Measurements from ENCODE around the gene HYAL1.
"Not testable (repeated sequence)": the region's sequence is repeated elsewhere in the genome, so short reads cannot be mapped to it uniquely, and the experiment has no call there.

HYAL1 gene

GRCh38 chr3:50294089-50294488 is 9.3 kb downstream of the HYAL1 start:
- DNase-seq (ENCODE audit: low spot score) = no peak

- DNase-seq (ENCODE audit: low spot score) = no peak
Measured at GRCh38 chr3:50293079-50293801, 10.1 kb downstream of the HYAL1 start.

DNA sequence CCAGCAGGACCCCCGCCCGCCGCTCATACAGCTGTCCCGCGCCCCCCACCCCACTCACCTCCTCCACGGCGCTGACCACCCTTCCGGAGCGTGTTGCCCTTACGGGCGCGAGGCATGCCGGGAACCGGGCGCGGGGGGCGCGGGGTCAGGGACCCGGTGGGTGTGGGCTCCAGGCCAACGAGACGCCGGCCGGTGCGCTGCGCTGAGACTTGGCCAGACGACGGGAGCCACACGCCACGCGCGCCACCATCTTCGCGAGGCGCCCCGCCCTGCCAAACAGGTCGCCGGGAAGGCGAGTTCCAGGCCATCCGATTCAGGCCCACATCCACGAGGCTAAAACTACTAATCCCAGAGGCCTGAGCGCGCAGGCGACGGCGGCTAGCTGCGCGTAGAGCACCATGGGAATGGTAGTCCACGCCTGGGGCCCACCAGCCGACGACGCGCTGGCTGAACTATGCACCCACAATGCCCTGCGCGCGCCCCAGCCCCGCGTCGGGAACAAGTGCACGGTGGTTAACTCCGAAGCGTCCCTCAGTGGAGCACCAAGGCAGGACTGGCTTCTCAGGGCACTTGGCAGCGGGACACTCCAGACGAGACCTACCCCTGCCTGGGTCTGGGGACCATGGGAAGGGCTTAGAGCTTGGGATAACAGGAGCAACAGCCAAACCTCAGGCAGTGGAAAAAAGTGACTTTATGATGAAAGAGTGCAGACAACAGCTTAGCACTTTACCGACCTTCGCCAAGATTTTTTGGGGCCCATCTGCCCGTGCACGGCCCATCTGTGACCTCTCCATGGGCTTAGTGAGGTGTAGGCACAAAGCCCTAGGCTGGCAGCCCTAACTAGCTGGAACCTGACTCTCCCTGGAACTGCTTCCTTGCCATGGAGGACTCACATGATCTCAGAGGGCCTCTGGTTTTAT is 11.0 kb downstream of the HYAL1 start, which contains the start of gene IFRD2:
Gene IFRD2 (minus strand): TSS at position 271 of the 920 bp plus-strand sequence. CDS start 155 bp downstream, at position 116.
- DNase-seq (ENCODE audit: low spot score) = peak; percentile 97

DNA sequence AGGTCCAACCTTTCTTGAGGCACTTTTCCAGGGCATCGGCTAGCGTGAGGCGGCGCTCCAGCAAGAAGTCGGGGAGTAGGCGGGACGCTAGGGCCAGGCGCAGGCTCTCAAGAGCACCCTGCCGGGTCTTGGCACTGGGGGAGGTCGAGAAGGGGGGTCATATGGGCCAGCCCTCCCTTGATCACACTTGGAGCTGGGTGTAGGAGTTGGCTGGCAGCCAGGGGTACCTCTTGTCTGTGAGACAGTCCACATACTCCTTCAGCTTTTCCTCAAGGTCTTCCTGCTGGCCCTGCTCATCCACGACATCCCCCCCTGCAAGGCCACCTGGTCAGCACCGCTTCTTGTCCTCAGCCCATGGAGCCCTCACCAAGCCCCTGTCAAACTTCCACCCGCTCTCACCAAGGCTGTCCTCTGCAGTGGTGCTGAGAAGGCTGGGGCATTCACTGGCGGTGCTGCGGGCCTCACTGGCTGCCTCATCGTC is 13.2 kb downstream of the HYAL1 start:
- no peak for DNase-seq (ENCODE audit: low spot score)

- DNase-seq (ENCODE audit: low spot score) = no peak
Measured at GRCh38 chr3:50289130-50289529, 14.2 kb downstream of the HYAL1 start.

GRCh38 chr3:50288387-50289007 is 14.9 kb downstream of the HYAL1 start:
- DNase-seq (ENCODE audit: low spot score) = no peak

DNA sequence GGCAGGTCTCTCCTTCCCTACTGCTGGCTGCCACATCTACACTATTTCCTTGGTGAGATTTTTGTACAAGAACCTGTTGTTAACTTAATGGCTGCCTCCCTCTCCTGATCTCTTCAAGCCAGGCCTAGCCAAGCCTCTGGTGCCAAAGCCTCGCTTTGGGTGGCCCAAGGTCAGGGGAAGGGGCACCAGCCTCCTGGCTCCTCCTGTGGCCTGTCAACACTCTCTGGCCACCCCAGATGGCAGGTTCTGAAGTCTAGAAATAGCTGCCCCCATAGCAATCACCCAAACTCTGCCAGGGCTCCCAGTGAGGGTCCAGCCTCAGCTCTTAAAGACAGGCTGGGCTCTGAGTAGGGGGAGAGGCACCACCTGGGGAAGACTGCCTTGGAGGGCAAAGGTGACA is 16.1 kb downstream of the HYAL1 start:
- no peak for DNase-seq (ENCODE audit: low spot score)

DNA sequence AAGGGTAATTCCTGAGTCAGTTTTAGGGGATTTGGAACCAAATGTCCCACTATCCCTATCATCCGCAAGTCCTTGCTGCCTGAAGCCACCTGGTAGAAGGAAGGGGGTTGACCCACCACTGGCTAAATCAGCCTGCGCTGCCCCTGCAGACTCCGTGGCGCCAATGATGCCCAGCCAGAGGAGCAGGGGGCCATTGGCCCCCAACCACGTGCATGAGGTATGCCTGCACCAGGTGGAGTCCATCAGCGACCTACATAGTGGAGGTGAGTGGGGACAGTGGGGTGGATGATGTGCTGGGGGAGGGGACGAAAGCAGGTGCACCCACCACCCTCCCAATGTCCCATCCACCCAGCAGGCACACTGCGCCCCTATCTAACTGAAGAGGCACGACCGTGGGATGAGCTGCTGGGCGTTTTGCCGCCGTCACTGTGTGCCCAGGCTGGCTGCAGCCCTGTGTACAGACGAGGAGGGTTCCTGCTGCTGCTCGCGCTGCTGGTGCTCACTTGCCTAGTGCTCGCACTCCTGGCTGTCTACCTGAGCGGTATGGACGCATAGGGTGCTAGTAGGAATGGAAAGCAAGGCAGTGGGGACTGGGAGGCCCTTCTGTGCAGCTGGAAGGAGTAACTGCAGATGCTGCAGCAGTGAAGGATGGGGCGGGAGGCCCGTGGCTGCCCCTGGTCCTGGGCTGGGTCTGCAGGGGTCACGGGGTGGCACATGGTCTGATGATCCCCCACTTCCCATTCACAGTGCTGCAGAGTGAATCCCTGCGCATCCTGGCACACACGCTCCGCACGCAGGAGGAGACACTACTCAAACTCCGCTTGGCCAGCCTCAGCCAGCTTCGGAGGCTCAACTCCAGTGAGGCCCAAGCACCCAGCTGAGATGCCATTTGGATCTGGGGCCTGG is 16.8 kb downstream of the HYAL1 start:
- no peak for DNase-seq (ENCODE audit: low spot score)

DNA sequence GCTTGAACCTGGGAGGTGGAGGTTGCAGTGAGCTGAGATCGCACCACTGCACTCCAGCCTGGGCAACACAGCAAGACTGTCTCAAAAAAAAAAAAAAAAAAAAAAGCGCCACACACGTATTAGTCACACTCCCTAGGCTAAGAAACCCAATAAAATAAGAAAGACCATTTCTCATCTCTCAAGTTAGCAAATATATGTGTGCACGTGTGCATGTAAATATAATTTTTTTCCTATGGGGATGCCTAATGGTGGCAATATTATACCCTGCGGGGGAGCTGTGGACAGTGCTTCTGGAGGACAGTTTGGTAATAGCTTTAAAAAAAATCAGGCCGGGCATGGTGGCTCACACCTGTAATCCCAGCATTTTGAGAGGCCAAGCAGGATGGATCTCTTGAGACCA is 19.3 kb downstream of the HYAL1 start:
- not testable (repeated sequence) for DNase-seq (ENCODE audit: low spot score)

DNA sequence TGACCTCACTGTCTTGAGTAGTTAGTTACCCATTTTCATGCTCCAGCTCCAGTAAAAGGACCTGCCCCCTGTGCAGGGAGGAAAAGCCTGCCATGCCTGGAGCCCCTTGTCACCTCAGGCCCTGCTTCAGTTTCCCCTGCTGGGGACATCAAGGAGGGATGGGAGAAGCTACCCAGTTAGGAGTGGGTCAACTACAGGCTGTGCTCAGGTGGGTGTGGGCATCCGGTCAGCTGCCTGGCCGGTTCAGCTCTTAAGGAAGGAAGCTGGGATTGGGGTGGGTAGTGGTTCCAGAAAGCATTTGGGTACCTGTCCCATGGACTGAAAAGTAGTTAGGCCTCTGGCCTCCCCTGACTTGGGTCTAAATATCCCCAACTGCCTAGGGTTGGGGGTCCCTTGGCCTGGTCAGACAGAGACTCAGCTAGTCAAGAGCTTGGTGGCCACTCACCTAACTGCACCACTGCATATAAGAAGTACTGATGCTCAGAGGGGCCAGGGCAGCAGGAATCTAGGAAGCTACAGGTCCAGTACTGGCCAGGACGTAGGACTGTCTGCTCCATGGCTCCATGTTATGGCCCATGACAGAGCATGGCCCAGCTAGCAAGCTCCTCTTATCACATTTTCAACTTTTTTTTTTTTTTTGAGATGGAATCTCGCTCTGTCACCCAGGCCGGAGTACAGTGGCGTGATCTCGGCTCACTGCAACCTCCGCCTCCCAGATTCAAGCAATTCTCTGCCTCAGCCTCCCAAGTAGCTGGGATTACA is 23.9 kb downstream of the HYAL1 start:
- no peak for DNase-seq (ENCODE audit: low spot score)

DNA sequence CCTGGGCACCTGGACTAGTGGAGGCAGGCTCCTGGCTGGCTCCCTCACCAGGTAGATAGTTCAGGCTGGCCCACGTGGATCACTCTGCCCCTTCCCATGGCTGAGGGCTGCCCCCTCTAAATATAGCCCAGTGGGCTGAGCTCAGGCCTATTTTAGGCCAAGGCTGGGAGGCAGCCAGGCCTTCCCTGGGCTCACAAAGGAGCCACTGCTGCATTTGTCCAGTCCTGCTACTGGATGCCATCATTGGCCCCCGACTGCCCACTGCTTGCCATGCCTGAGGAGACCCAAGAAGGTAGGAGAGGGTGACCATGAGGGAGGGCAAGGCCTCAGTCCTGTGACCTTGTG is 24.5 kb downstream of the HYAL1 start, which contains the start of gene LSMEM2:
Gene LSMEM2 (plus strand): TSS at position 208 of the 345 bp plus-strand sequence. CDS start 27 bp downstream, at position 235.
- no peak for DNase-seq (ENCODE audit: low spot score)

DNA sequence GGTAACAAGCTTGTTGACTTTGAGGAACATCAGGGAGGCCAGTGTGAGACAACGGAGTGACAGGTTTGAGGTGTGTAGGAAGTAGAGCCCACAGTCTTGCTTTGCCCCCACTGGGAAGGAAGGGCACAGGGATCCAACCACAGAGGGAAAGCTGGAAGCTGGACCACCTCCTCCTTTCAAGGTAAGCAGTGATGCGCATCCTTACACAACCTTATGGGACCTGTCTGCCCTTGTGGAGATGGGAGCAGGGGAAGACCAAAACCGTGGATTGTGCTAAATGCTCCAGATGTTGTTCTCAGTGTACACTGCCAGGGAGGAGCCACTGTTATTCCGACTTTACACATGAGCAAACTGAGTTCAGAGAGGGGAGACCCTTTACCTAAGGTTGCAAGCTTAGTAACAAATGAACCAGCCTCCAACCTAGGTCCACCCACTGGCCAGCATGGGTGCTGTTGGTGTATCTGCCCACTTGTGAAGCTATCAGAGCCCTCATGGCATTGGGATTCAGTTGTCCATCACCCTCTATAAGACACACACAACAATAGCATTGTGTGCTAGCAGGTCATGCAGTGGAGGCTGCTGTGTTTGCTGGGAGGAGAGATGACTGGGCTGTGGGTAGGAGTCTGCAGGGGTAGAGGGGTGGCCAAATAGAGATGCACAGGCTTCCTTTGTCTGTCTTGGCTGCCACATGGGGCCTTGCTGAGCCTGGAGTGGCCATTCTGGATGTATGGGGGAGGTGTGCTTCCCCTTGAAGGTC is 25.1 kb downstream of the HYAL1 start:
- peak; percentile 91 for DNase-seq (ENCODE audit: low spot score)

- no peak for DNase-seq (ENCODE audit: low spot score)
Measured at GRCh38 chr3:50276762-50277101, 26.6 kb downstream of the HYAL1 start.

DNA sequence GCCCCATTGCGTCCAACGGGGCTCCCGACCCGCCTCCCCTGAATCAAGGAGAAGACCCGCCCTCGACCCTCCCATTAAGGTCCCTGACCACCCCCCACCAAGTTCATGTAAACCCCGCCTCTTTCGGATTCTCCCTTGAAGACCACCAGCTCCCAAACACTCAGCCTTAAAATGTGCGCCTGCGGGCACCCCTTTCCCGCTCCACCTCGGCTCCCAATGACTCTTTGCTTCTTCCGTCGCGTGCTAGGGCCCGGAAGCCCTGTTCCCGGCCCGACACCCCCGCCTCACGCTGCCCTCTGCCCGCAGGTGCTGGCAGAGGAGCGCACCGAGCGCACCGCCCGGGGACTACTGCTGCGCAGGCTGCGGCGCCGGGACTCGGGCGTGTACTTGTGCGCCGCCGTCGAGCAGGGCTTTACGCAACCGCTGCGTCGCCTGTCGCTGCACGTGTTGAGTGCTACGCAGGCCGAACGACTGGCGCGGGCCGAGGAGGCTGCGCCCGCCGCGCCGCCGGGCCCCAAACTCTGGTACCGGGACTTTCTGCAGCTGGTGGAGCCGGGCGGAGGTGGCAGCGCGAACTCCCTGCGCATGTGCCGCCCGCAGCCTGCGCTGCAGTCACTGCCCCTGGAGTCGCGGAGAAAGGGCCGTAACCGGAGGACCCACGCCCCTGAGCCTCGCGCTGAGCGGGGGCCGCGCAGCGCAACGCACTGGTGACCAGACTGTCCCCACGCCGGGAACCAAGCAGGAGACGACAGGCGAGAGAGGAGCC is 27.2 kb downstream of the HYAL1 start:
- DNase-seq (ENCODE audit: low spot score) = no peak

DNA sequence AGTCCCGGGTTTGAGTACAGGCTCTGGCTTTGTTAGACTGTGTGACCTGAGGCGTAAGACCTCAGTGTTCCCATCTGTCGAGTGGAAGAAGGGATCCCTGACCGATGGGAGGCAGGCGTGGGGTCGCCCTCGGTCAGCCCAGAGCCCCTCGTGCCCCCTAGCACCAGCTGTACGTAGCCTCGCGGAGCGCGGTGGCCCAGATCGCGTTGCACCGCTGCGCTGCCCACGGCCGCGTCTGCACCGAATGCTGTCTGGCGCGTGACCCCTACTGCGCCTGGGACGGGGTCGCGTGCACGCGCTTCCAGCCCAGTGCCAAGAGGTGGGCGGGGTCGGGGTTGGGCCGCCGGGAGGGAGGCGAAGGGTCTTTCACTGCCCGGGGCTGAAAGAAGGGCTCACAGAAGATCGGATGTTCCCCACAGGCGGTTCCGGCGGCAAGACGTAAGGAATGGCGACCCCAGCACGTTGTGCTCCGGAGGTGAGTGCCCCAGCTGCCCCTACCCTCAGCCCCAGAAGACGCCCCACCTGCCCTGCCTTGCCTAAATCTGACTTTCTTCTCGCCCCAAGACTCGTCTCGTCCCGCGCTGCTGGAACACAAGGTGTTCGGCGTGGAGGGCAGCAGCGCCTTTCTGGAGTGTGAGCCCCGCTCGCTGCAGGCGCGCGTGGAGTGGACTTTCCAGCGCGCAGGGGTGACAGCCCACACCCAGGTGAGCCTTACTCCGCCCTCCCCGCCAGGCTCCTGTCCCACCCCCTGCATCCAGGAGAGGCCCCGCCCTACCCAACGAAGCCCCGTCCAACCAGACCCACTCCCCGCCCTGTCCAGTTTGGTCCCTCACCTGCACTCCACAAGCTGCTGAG is 28.0 kb downstream of the HYAL1 start:
- no peak for DNase-seq (ENCODE audit: low spot score)

- DNase-seq (ENCODE audit: low spot score) = no peak
Measured at GRCh38 chr3:50274371-50275104, 28.8 kb downstream of the HYAL1 start.

GRCh38 chr3:50273689-50274065 is 29.7 kb downstream of the HYAL1 start:
- DNase-seq (ENCODE audit: low spot score) = no peak
